GM12801 (cell line): ENCODE measurements around the gene COX15.

Experiments
- TF ChIP-seq, protein P1 (sequence below): IDR thresholded peaks from one replicate; pipeline ENCODE4 v1.5.1; 2011; ENCODE audit warnings: control low read depth; ENCODE audit not compliant: insufficient read length; ENCODE audit errors: extremely low read depth

Gene COX15

DNA sequence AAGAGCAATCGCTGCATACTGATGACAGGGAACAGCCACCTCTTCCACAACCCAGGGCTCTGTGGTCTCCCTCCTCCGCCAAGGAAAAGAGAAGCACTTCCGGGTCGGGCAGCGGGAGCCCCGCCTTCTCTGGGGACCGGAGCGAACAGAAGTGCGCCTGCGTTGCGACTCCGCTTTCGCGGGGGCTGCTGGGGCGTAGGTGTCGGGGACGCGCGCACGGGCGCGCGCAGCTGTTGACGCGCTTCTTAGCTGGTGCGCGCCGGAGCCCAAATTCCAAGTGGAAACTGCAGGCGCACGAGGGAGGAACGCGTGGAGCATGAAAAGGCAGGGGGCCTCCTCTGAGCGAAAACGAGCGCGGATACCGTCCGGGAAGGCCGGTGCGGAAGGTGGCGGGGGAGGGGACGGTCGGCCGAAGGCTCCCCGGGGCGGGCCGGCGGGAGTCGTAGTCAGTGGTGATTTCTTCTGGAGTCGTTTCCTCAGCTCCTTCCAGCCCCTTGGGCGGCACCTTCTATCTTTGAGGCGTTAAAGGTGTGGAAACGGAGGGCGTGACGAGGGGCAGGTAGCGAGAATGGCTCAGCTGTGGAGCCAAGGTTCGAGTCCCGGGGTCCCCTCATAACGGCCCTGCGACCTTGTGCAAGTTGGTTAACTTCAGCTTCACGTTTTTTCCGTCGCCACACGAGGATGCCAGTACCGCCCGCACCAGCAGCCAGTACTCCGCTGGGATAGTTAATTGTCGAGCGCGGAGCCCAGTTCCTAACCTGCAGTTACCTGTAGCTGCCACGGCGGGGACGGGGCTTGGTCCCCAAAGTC, at the start of gene COX15, which contains the start of gene CUTC:
TSS of gene COX15 (minus strand) at position 95 of the 810 bp plus-strand sequence. CDS start at position 17, 78 bp downstream.
TSS of gene CUTC (plus strand) at position 202 of the 810 bp plus-strand sequence. CDS start at position 317, 115 bp downstream.
- TF ChIP-seq, protein P1, sequence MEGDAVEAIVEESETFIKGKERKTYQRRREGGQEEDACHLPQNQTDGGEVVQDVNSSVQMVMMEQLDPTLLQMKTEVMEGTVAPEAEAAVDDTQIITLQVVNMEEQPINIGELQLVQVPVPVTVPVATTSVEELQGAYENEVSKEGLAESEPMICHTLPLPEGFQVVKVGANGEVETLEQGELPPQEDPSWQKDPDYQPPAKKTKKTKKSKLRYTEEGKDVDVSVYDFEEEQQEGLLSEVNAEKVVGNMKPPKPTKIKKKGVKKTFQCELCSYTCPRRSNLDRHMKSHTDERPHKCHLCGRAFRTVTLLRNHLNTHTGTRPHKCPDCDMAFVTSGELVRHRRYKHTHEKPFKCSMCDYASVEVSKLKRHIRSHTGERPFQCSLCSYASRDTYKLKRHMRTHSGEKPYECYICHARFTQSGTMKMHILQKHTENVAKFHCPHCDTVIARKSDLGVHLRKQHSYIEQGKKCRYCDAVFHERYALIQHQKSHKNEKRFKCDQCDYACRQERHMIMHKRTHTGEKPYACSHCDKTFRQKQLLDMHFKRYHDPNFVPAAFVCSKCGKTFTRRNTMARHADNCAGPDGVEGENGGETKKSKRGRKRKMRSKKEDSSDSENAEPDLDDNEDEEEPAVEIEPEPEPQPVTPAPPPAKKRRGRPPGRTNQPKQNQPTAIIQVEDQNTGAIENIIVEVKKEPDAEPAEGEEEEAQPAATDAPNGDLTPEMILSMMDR, result no peak

DNA sequence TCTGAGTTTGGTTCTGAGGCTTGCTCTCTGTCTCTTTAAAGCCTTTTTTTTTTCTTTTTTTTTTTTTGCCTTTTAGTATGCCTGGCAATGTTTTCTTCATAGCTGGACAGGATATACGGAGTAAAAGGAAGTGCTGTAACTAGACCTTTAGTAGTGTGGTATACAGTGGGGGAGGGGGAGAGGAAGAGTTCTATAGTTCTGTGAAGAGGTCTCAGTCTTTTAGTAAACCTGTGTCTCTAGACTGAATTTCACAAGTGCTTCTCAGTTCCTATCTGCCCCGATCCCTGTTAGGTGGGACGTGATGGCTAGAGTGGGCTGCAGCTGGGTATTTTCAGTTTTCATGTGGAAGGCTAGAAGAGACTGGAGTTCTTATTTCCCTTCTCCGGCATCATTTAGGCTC, 47.4 kb upstream of the COX15 start:
- TF ChIP-seq, protein P1, result no peak

DNA sequence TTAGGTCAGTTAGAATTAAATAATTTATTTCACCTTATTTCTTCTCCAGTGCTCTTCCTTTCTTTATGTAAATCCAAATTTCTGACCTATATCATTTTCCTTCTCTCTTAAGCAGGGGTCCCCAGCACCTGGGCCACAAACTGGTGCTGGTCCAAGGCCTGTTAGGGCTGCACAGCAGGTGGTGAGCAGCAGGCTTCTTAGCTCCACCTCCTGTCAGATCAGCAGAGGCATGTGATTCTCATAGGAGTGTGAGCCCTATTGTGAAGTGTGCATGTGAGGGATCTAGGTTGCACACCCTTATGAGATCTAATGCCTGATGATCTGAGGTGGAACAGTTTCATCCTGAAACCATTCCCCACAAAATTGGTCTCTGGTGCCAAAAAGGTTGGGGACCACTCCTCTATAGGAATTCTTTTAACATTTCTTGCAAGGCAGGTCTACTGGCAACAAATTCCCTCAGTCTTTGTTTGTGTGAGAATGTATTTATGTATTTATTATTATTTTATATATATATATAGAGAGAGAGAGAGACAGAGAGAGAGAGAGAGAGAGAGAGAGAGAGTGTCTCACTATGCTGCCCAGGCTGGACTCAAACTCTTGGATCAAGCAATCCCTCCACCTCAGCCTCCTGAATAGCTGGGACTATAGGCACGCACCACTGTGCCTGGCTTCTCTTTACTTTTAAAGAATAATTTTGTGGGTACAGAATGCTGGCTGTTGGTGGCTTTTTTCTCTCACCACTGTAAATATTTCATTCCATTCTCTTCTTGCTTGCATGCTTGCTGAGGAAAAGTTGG, 46.2 kb upstream of the COX15 start:
- TF ChIP-seq, protein P1, result no peak

DNA sequence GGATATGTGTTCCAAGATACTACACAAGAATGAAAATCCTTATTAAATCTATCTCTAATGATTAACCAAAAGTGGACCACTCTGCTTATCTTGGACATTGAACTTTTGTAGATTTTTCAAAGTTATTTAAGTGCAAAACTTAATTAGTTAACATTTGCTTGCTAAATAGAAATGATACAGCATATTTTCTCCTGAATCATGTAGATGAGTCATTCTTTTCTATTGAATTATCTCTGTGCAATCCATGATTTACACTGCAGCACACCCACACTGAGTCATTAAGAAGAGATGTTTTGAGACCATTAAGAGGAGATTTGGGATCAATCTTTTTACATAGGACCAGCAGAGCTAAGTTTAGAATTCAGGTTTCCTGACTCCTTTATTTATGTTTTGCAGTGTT, 43.9 kb upstream of the COX15 start:
- TF ChIP-seq, protein P1, result no peak

DNA sequence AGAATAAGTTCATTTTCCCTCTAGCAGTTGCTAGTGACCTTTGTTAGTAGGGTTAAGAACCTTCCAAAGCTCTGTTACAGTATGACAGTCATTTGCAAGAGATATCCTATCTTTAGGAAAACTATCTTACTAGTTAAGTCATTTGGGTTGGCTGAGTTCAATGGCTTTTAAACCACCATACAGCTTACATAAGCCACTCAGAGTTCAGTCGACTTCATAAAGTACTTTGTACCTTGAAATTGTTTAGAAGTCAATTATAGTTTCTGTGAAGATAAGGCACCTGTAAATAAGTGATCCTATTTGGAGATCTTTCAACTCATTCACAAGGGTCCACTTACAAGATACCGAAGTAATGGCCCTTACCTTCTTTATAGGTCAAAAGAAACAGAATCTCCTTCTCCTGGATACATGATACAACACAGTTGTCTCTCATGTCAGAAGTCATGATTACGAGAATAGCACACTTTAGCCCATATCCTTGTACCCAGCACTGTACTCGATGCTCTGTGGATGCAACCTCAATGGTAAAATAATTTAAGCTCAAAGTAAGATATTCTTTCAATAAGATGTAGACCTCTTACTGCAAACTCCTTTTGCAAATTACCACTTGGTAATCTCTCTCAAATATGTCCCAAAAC, 38.6 kb upstream of the COX15 start:
- TF ChIP-seq, protein P1, result no peak

DNA sequence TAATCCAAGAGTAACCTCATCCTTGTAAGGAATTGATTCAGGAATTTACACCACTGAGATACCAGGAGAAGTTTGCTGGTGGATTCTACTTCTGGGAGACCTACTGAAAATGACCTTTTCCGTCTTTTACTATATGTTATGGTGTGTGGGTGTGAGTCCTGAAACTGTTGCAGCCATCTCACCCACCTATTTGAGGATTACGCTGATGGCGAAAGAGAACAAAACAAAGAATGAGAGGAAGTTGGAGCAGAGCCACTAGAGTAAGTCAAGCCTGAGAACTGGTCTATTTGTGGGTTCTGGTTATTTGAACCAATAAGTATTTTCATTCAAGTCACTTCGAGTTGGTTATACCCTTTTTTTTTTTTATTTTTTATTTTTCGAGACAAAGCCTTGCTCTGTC, 37.8 kb upstream of the COX15 start:
- TF ChIP-seq, protein P1, result no peak

DNA sequence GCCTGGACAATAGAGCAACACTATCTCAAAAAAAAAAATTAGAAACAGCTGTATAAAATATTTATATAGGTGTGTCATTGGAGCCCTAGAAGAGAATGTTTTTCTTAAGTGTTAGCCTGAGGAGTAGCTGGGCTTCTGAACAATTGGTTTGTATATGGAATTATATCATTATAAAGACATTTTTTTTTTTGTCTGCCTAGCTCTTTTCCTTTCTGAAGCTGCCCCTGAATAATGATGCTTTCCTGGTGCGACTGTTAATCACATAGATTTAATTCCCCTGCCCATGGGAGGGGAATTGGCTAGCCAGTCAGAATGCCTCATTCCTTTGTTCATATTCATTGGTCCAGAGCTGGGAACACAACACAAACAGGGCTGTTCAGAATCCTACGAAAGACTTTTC, 36.6 kb upstream of the COX15 start:
- TF ChIP-seq, protein P1, result no peak
